Measurements from ENCODE around the gene GPR152.
A peak's percentile ranks its signal among the peaks of the same experiment; 100 is the strongest.

DNA sequence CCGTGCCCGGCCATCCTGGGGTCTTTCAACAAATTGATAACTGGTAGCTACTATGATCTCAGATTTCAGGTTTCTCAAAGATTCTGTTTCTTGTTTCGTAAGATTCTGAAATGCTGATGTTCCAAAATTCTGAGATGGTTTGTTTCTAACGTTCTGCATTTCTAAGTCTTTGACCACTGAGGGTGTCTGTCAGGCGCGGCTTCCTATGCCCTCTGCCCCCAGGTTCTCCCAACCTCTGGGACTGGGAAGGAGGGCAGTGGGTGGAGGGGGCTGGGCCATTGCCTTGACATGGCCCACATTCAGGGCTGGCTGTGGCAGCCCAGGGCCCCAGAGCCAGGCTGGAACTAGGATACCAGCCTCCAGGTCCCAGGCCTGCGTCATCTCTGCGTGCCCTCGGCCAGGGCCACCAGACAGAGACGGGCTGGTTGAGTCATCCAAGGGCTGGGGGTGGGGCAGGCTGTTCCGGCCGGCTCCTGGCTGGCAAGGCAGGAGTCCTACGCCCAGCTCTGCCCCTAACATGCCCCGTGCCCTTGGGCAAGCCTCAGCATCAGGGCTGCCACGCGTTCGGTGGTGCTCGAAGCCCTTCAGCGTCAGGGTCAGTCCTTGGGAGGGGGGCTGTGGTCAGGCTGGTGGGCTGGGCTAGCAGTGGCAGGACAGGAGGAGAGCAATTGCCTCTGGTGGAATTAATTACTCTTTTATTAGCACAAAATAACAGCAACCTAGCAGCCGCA is 11.3 kb upstream of the GPR152 start:
- TF ChIP-seq, protein P1, sequence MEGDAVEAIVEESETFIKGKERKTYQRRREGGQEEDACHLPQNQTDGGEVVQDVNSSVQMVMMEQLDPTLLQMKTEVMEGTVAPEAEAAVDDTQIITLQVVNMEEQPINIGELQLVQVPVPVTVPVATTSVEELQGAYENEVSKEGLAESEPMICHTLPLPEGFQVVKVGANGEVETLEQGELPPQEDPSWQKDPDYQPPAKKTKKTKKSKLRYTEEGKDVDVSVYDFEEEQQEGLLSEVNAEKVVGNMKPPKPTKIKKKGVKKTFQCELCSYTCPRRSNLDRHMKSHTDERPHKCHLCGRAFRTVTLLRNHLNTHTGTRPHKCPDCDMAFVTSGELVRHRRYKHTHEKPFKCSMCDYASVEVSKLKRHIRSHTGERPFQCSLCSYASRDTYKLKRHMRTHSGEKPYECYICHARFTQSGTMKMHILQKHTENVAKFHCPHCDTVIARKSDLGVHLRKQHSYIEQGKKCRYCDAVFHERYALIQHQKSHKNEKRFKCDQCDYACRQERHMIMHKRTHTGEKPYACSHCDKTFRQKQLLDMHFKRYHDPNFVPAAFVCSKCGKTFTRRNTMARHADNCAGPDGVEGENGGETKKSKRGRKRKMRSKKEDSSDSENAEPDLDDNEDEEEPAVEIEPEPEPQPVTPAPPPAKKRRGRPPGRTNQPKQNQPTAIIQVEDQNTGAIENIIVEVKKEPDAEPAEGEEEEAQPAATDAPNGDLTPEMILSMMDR (IDR thresholded peaks at IDR 0.05; ENCODE audit: insufficient read depth, low read length) = no peak
- TF ChIP-seq, protein P2, sequence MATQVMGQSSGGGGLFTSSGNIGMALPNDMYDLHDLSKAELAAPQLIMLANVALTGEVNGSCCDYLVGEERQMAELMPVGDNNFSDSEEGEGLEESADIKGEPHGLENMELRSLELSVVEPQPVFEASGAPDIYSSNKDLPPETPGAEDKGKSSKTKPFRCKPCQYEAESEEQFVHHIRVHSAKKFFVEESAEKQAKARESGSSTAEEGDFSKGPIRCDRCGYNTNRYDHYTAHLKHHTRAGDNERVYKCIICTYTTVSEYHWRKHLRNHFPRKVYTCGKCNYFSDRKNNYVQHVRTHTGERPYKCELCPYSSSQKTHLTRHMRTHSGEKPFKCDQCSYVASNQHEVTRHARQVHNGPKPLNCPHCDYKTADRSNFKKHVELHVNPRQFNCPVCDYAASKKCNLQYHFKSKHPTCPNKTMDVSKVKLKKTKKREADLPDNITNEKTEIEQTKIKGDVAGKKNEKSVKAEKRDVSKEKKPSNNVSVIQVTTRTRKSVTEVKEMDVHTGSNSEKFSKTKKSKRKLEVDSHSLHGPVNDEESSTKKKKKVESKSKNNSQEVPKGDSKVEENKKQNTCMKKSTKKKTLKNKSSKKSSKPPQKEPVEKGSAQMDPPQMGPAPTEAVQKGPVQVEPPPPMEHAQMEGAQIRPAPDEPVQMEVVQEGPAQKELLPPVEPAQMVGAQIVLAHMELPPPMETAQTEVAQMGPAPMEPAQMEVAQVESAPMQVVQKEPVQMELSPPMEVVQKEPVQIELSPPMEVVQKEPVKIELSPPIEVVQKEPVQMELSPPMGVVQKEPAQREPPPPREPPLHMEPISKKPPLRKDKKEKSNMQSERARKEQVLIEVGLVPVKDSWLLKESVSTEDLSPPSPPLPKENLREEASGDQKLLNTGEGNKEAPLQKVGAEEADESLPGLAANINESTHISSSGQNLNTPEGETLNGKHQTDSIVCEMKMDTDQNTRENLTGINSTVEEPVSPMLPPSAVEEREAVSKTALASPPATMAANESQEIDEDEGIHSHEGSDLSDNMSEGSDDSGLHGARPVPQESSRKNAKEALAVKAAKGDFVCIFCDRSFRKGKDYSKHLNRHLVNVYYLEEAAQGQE (IDR thresholded peaks at IDR 0.05; ENCODE audit: insufficient replicate concordance, low read depth) = no peak
- TF ChIP-seq POLR2AphosphoS5 (IDR thresholded peaks at IDR 0.05; ENCODE audit: low read depth) (peak; percentile 71), SPI1 (IDR thresholded peaks at IDR 0.05; ENCODE audit: borderline replicate concordance, low read depth) (no peak)
